Uterus (tissue), 2 donors: ENCODE results near the gene ZNF71.

ENCODE experiments used
- CTCF ChIP-seq, 4 experiments: fragments of 200-600 bp in 2 of 4; fragments of 450-650 bp in 2 of 4; sonication (generic) in 2 of 4; IDR thresholded peaks; one replicate each; pipeline ENCODE4 v1.5.1; 2016 to 2019; ENCODE audit warnings: antibody characterized with exemption in 4 of 4, mild to moderate bottlenecking in 2 of 4, moderate library complexity in 1 of 4
- POLR2A ChIP-seq, 2 donors: fragments of 450-650 bp; IDR thresholded peaks; one replicate each; pipeline ENCODE4 v1.6.1; 2016; ENCODE audit warnings: antibody characterized with exemption in 2 of 2, mild to moderate bottlenecking in 1 of 2, moderate library complexity in 1 of 2

DNA sequence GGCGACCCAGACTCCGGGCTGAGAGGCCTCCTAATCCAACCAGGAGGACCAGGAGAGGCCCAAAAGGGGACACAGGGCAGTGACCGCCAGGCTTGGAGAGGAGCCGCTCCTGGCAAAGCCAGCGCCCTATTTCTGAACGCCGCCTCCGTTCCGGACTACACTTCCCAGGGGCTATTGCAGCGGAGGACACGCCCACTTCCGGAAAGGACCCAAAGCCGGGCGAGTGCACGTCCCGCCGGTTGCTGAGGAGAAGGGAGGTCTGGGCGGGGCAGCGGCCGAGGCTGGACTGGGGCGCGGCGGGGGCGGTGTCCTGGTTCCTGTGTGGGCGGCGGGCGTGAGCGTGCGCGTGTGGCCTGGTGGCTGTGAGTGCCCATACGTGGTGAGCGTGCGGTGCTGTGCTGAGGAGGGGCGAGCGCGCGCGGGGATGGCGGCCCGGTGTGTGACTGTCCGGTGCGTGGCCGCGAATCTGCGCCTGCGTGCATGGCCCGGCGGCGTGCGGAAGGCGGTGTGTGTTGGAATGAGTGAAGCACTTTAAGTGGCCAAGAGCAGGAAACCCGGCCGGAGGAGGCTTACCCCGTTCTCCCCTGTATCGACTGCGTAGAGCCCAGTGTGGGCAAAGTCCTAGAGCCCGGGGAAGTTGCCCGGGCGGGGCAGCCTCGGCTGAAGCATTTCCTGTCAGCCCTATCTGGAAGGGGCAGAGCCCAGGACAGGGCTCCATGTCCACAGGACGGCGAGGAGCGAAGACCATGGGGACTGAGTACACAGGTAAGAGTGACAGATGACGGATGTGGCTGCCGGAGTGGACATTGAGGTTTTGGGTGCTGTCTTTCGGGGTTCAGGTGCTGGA is 27.6 kb upstream of the ZNF71 start, which contains the start of gene ZNF470:
- TF ChIP-seq CTCF (IDR thresholded peaks at IDR 0.05) (no peak), POLR2A (IDR thresholded peaks at IDR 0.05) (peak; percentile 12 to 34)
